ENCODE results near the gene UHRF1. TPM values are rescaled to one million over a fixed set of nuclear protein-coding genes. Genes with fewer than 3 reads are reported as not detected.
A peak's percentile ranks its signal among the peaks of the same experiment; 100 is the strongest.

Gene UHRF1
- total and polyA plus RNA-seq, 2 of the 13 experiments (the other 11 are each of a cell fraction or from before 2014, with no cell fraction given), result 6.8 to 78.4 TPM

DNA sequence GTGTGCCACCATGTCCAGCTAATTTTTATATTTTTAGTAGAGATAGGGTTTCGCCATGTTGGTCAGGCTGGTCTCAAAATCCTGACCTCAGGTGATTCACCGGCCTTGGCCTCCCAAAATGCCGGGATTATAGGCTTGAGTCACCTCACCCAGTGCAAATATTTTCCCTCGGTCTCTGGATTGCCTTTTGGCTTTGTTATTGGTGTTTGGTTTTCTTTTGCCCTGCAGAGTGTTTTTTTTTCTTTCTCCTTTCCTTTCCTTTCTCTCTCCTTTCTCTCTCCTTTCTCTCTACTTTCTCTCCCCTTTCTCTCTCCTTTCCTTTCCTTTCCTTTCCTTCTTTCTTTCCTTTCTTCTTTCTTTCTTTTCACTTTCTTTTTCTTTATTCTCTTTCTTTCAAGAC, 92.8 kb downstream of the UHRF1 start (continued):
- TF ChIP-seq SMAD1 (CRISPR knock-in tag; IDR thresholded peaks at IDR 0.05; ENCODE audit: borderline replicate concordance, low read depth), result no peak
- TF ChIP-seq TCF12 (IDR thresholded peaks at IDR 0.05), result no peak
- TF ChIP-seq TCF12 (CRISPR knock-in tag; IDR thresholded peaks at IDR 0.05), result no peak
- TF ChIP-seq, protein P1, sequence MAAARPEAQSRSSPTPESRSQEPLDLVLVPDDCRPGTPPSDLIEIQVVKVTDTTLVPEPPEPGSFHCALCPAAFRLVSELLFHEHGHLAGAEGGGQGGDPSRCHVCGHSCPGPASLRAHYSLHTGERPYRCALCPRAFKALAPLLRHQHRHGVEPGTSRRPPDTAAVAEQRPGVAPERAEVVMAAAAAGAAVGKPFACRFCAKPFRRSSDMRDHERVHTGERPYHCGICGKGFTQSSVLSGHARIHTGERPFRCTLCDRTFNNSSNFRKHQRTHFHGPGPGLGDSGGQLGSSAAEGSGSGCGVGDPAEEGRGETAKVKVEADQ (CRISPR knock-in tag; IDR thresholded peaks at IDR 0.05; ENCODE audit: borderline replicate concordance), result no peak
- TF ChIP-seq, protein P2, sequence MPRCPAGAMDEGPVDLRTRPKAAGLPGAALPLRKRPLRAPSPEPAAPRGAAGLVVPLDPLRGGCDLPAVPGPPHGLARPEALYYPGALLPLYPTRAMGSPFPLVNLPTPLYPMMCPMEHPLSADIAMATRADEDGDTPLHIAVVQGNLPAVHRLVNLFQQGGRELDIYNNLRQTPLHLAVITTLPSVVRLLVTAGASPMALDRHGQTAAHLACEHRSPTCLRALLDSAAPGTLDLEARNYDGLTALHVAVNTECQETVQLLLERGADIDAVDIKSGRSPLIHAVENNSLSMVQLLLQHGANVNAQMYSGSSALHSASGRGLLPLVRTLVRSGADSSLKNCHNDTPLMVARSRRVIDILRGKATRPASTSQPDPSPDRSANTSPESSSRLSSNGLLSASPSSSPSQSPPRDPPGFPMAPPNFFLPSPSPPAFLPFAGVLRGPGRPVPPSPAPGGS (CRISPR knock-in tag; IDR thresholded peaks at IDR 0.05), result no peak
- TF ChIP-seq, protein P3, sequence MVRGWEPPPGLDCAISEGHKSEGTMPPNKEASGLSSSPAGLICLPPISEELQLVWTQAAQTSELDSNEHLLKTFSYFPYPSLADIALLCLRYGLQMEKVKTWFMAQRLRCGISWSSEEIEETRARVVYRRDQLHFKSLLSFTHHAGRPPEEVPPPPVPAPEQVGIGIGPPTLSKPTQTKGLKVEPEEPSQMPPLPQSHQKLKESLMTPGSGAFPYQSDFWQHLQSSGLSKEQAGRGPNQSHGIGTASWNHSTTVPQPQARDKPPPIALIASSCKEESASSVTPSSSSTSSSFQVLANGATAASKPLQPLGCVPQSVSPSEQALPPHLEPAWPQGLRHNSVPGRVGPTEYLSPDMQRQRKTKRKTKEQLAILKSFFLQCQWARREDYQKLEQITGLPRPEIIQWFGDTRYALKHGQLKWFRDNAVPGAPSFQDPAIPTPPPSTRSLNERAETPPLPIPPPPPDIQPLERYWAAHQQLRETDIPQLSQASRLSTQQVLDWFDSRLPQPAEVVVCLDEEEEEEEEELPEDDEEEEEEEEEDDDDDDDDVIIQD (CRISPR knock-in tag; IDR thresholded peaks at IDR 0.05; ENCODE audit: low read depth), result 0 out of 2 replicates have a peak, but pooled peaks have one; percentile 35
- TF ChIP-seq SAFB2 (CRISPR knock-in tag; IDR thresholded peaks at IDR 0.05; ENCODE audit: borderline replicate concordance, low read depth), result no peak
- TF ChIP-seq, protein P4, sequence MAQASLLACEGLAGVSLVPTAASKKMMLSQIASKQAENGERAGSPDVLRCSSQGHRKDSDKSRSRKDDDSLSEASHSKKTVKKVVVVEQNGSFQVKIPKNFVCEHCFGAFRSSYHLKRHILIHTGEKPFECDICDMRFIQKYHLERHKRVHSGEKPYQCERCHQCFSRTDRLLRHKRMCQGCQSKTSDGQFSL (CRISPR knock-in tag; IDR thresholded peaks at IDR 0.05), result no peak
- TF ChIP-seq SP5 (CRISPR knock-in tag; IDR thresholded peaks at IDR 0.05; ENCODE audit: borderline replicate concordance, low read depth), result peak; percentile 32; the same call in 1 of the 2 replicates
- TF ChIP-seq TAF1 (CRISPR knock-in tag; IDR thresholded peaks at IDR 0.05), result no peak
- TF ChIP-seq ZNF207 (IDR thresholded peaks at IDR 0.05; ENCODE audit: borderline replicate concordance), result no peak
- TF ChIP-seq ZNF331 (CRISPR knock-in tag; IDR thresholded peaks at IDR 0.05), result peak; percentile 65
- no peak for TF ChIP-seq ZNF737 (CRISPR knock-in tag; IDR thresholded peaks at IDR 0.05; ENCODE audit: borderline replicate concordance)
- no peak for TF ChIP-seq GATA4 (IDR thresholded peaks at IDR 0.05; ENCODE audit: borderline replicate concordance, low read depth)
- no peak for TF ChIP-seq ARNT2 (CRISPR knock-in tag; IDR thresholded peaks at IDR 0.05; ENCODE audit: low read depth)
- no peak for TF ChIP-seq ZNF615 (CRISPR knock-in tag; IDR thresholded peaks at IDR 0.05; ENCODE audit: borderline replicate concordance)
- peak; percentile 86 for TF ChIP-seq RXRB (CRISPR knock-in tag; IDR thresholded peaks at IDR 0.05; ENCODE audit: borderline replicate concordance)
- no peak for TF ChIP-seq EHMT2 (IDR thresholded peaks at IDR 0.05; ENCODE audit: borderline replicate concordance, low read depth, low read length)
- TF ChIP-seq, protein P5, sequence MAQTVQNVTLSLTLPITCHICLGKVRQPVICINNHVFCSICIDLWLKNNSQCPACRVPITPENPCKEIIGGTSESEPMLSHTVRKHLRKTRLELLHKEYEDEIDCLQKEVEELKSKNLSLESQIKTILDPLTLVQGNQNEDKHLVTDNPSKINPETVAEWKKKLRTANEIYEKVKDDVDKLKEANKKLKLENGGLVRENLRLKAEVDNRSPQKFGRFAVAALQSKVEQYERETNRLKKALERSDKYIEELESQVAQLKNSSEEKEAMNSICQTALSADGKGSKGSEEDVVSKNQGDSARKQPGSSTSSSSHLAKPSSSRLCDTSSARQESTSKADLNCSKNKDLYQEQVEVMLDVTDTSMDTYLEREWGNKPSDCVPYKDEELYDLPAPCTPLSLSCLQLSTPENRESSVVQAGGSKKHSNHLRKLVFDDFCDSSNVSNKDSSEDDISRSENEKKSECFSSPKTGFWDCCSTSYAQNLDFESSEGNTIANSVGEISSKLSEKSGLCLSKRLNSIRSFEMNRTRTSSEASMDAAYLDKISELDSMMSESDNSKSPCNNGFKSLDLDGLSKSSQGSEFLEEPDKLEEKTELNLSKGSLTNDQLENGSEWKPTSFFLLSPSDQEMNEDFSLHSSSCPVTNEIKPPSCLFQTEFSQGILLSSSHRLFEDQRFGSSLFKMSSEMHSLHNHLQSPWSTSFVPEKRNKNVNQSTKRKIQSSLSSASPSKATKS (CRISPR knock-in tag; IDR thresholded peaks at IDR 0.05), result no peak
- TF ChIP-seq ZNF775 (CRISPR knock-in tag; IDR thresholded peaks at IDR 0.05; ENCODE audit: borderline replicate concordance), result peak; percentile 37; the same call in 1 of the 2 replicates
- TF ChIP-seq STAT5B (CRISPR knock-in tag; IDR thresholded peaks at IDR 0.05), result no peak
- TF ChIP-seq MZF1 (CRISPR knock-in tag; IDR thresholded peaks at IDR 0.05; ENCODE audit: borderline replicate concordance), result no peak
- TF ChIP-seq, protein P6, sequence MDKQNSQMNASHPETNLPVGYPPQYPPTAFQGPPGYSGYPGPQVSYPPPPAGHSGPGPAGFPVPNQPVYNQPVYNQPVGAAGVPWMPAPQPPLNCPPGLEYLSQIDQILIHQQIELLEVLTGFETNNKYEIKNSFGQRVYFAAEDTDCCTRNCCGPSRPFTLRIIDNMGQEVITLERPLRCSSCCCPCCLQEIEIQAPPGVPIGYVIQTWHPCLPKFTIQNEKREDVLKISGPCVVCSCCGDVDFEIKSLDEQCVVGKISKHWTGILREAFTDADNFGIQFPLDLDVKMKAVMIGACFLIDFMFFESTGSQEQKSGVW (CRISPR knock-in tag; IDR thresholded peaks at IDR 0.05; ENCODE audit: borderline replicate concordance), result no peak
- no peak for TF ChIP-seq TRIM24 (CRISPR knock-in tag; IDR thresholded peaks at IDR 0.05)
- TF ChIP-seq ZNF274 (CRISPR knock-in tag; IDR thresholded peaks at IDR 0.05), result no peak
